GM18873 (cell line): Measurements from ENCODE around the gene MYL11.
"Not testable (repeated sequence)": the region's sequence is repeated elsewhere in the genome, so short reads cannot be mapped to it uniquely, and the experiment has no call there.

Experiments
- ATAC-seq: cut with Tn5 transposase; IDR thresholded peaks from one replicate; pipeline ENCODE4 v1.9.1; 2021; ENCODE audit warnings: mild to moderate bottlenecking, moderate library complexity, moderate number of reproducible peaks; ENCODE audit not compliant: unreplicated experiment, low FRiP score

MYL11 gene

DNA sequence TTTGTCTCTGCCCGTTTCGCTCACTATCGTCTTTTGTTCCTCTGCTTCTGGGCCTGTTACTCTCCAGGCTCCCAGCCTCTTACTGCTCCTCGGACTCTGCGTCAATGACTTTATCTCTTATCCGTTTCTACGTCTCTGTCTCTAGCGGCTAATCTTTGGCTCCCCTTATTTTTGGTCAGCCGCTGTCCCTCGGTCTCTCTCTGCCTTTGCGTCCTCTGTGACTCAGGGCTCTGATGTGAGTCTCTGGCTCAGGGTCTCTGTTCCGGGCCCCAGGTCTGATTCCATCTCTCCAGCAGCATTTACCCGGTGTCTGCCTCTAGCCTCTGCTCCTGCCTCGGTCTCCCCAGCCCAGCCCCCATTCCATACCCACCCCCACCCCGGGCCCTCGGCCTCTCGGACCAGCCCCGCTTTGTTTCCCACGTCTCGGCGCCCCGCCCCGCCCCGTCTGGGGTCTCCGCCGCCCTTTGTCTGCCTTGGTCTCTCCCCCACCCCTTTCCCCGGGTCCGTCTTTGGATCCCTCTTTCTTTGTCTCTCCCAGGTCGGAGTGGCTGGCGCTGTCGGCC lies 20.1 kb downstream of the MYL11 start:
- no peak for ATAC-seq

GRCh38 chr16:30395155-30395991 lies 20.8 kb downstream of the MYL11 start, which contains the start of gene ZNF48:
Gene ZNF48, plus strand, starts transcription at chr16:30395420. Its CDS starts 375 bp downstream, at chr16:30395795.
- ATAC-seq: peak; percentile 47

GRCh38 chr16:30395992-30396585 lies 21.5 kb downstream of the MYL11 start:
- no peak for ATAC-seq

DNA sequence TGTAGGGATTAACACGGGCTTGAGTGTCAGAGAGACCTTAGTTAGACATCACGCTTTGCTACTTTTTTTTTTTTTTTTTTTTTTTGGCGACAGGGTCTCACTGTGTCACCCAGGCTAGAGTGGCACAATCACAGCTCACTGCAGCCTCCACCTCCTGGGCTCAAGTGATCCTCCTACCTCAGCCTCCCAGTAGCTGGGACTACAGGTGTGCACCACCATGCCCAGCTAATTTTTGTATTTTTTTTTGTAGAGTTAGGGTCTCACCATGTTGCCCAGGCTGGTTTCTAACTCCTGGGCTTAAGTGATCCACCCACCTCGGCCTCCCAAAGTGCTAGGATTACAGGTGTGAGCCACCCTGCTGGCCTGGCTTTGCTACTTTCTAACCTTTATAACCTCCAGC lies 22.0 kb downstream of the MYL11 start:
- ATAC-seq: not testable (repeated sequence)

DNA sequence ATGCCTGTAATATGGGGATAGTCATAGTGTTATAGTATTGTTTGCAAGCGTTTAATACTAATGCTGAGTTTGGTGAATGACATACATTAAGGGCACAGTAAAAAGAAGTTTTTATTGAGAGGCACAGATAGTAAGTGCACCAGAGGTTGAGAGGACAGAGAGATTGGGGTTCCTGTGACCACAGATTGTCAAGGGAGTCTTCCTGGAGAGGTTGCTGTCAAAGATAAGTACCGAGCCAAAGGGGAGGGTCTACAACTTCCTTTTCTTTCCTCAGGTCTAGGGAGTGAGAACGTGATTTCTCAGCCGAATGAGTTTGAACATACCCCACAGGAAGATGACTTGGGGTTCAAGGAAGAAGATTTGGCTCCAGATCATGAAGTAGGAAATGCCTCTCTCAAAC lies 22.5 kb downstream of the MYL11 start:
- ATAC-seq: no peak

GRCh38 chr16:30397776-30398660 lies 23.4 kb downstream of the MYL11 start:
- no peak for ATAC-seq

DNA sequence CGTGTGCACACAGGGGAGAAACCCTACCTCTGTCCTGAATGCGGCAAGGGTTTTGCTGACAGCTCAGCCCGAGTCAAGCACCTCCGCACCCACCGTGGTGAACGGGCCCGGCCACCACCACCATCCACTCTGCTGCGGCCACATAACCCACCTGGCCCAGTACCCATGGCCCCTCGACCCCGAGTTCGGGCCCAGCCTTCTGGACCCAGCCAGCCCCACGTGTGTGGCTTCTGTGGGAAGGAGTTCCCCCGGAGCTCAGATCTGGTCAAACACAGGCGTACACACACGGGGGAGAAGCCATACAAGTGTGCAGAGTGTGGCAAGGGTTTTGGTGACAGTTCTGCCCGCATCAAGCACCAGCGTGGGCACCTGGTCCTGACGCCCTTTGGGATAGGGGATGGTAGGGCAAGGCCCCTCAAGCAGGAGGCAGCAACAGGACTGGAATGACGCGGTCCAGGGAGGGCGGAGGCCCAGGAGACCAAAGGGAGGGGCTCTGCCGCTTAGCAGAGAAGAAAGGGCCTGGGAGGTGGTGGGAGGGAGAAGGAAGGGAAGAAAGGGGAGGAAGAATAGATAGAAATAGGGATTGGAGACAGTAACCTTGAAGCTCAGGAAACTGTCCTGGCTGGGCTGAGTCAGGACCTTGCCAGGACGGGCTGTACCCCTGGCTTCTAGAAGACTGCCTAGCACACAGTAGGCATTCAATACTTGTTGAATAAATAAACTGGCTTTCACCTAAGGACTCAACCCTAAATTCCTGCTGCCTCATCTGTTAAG lies 24.2 kb downstream of the MYL11 start:
- ATAC-seq: no peak

DNA sequence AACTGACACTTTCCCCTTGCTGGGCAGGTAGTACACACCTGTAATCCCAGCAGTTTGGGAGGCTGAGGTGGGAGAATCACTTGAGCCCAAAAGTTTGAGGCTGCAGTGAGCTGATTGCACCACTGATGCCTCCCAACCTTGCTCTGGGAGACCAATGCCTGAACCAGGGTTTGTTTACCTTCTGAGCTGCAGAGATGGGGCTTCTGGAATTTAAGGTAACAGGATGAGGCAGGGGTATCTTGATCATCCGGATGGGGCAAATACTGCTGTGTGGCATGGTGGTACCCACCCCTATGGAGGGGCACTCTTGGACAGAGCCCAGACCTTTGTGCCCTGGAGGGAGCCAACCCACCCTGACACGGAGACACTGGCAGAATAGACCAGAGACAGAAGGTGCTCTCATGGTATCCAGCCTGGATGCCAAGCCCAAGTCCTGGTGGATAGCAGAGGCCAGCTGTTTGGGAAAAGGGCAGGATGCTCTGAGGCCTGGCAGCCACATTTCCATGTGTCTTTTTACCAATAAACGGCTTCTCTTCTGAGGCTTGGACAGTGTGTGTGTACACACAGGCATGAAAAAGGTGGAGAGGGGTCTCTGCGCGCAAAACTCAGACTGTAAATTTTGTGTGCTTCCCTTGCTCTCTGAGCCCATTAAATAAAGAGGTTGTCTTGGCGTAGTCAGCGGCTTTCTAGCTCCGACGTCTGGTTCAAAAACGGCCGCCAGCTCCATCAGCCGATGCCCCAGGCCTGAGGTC lies 25.0 kb downstream of the MYL11 start:
- ATAC-seq: no peak

- no peak for ATAC-seq
Measured at GRCh38 chr16:30401768-30402425, 27.3 kb downstream of the MYL11 start.

- no peak for ATAC-seq
Measured at GRCh38 chr16:30406795-30407101, 32.1 kb downstream of the MYL11 start.

- peak; percentile 64 for ATAC-seq
Measured at GRCh38 chr16:30407102-30407803, 32.7 kb downstream of the MYL11 start, which contains the start of gene ZNF771. Gene ZNF771, plus strand, starts transcription at chr16:30407606. Its CDS starts 448 bp downstream, at chr16:30408054.

- no peak for ATAC-seq
Measured at GRCh38 chr16:30407804-30408534, 33.4 kb downstream of the MYL11 start.

- no peak for ATAC-seq
Measured at GRCh38 chr16:30409125-30410060, 34.8 kb downstream of the MYL11 start.

DNA sequence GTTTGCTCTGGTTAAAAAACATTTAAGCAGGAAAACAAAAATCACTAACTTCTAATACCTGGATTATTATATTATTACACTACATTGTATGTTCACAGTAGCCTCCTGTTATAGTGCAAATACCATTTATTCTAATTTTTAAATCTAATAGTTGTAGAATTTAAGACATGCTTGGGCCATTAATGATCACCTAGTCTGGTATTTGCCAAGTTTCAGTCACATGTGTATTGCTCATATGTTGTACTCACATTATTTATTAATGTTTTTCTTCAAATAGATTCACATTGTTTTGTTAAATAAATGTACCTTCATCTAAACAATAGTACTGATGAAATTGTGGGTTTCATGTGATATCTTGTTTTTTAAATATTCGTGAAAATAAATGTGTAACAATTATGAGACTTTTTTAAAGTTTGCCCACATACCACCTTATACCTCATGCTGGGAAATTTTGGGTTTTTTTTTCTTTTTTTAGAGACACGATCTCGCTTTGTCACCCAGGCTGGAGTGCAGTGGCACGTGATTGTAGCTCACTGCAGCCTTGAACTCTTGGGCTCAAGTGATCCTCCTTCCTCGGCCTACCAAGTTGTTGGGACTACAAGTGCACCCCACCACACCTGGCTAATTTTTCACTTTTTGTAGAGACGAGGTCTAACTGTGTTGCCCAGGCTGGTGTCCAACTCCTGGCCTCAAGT lies 38.7 kb downstream of the MYL11 start:
- ATAC-seq: no peak

- no peak for ATAC-seq
Measured at GRCh38 chr16:30414159-30414558, 39.6 kb downstream of the MYL11 start.
